Fibroblast of lung (primary cell): ENCODE data around the gene CNN2. TPM values are rescaled to one million over a fixed set of nuclear protein-coding genes. Genes with fewer than 3 reads are reported as not detected.

Source experiments
- DNase-seq, 2 donors: peaks; one replicate each; pipeline versions ENCODE4 v3.0.0 to v3.0.0-alpha.2; 2010; ENCODE audit warnings: low read depth in 2 of 2
- H2AFZ ChIP-seq: 2 replicates; pipeline ENCODE4 v1.5.1; 2012; ENCODE audit warnings: low read length, control low read depth, inconsistent platforms
- H3K27ac ChIP-seq: 2 replicates; pipeline ENCODE4 v1.5.1; 2011; ENCODE audit warnings: low read length, control low read depth; ENCODE audit not compliant: insufficient read depth
- H3K27me3 ChIP-seq: 2 replicates; pipeline ENCODE4 v1.5.1; 2011; ENCODE audit warnings: mild to moderate bottlenecking, low read length; ENCODE audit not compliant: control insufficient read depth, insufficient read depth
- H3K36me3 ChIP-seq: 2 replicates; pipeline ENCODE4 v1.5.1; 2011; ENCODE audit warnings: low read length; ENCODE audit not compliant: control insufficient read depth, insufficient read depth
- H3K4me1 ChIP-seq: 2 replicates; pipeline ENCODE4 v1.5.1; 2011; ENCODE audit warnings: low read length; ENCODE audit not compliant: control insufficient read depth, insufficient read depth; ENCODE audit errors: extremely low read depth
- H3K4me2 ChIP-seq: 2 replicates; pipeline ENCODE4 v1.5.1; 2011; ENCODE audit warnings: low read length, control low read depth; ENCODE audit not compliant: insufficient read depth; ENCODE audit errors: extremely low read depth
- H3K4me3 ChIP-seq, 4 experiments: fragments of 200-600 bp in 1 of 4; sonication (generic) in 1 of 4; replicated peaks in 1 of 4; 2 replicates each; pipeline ENCODE4 v1.5.1; 2011 to 2016; ENCODE audit warnings: low read length in 4 of 4, low read depth in 3 of 4, mild to moderate bottlenecking in 3 of 4, control low read depth in 2 of 4, inconsistent platforms in 1 of 4, mixed read lengths in 1 of 4; ENCODE audit not compliant: insufficient read depth in 1 of 4; ENCODE audit errors: control extremely low read depth in 1 of 4
- H3K79me2 ChIP-seq: 2 replicates; pipeline ENCODE4 v1.5.1; 2012; ENCODE audit warnings: mild to moderate bottlenecking, low read length, inconsistent platforms; ENCODE audit not compliant: control insufficient read depth, insufficient read depth
- H3K9ac ChIP-seq: 2 replicates; pipeline ENCODE4 v1.5.1; 2011; ENCODE audit warnings: mild to moderate bottlenecking, low read length, control low read depth; ENCODE audit not compliant: insufficient read depth
- H3K9me3 ChIP-seq: 2 replicates; pipeline ENCODE4 v1.5.1; 2012; ENCODE audit warnings: low read depth, low read length; ENCODE audit not compliant: control insufficient read depth, insufficient read depth
- H4K20me1 ChIP-seq: 2 replicates; pipeline ENCODE4 v1.5.1; 2011; ENCODE audit warnings: low read length; ENCODE audit not compliant: control insufficient read depth, insufficient read depth; ENCODE audit errors: extremely low read depth
- EZH2 ChIP-seq: IDR thresholded peaks from 2 replicates; pipeline ENCODE4 v1.5.1; 2012; ENCODE audit warnings: low read length, control low read depth, mild to moderate bottlenecking; ENCODE audit errors: missing control alignments
- polyA plus RNA-seq, 2 donors: library from polyadenylated mRNA; depleted of rRNA in 1 of 2; stranded (reverse) in 1 of 2; unstranded in 1 of 2; fragments of >200 nt; gene quantifications; 2 replicates each; pipeline ENCODE4 v1.2.1, GENCODE V29; 2011 to 2012; ENCODE audit warnings: missing spikeins in 1 of 2
- total RNA-seq: library from RNA; depleted of rRNA; stranded (reverse); fragments of >200 nt; gene quantifications from 2 replicates; pipeline ENCODE4 v1.2.1, GENCODE V29; 2014
- TF ChIP-seq, protein P1 (sequence below), 2 donors: IDR thresholded peaks in 1 of 2; conservative IDR thresholded peaks in 1 of 2; 1 replicate in 1 of 2; 2 replicates in 1 of 2; pipeline ENCODE4 v1.5.1; 2011 to 2012; ENCODE audit warnings: low read length in 2 of 2, control low read depth in 1 of 2, inconsistent platforms in 1 of 2, low read depth in 1 of 2, mild to moderate bottlenecking in 1 of 2

CNN2 gene
- total and polyA plus RNA-seq, 2 donors (not counting 1 experiment from before 2014, with no cell fraction given): 194 to 473 TPM

DNA sequence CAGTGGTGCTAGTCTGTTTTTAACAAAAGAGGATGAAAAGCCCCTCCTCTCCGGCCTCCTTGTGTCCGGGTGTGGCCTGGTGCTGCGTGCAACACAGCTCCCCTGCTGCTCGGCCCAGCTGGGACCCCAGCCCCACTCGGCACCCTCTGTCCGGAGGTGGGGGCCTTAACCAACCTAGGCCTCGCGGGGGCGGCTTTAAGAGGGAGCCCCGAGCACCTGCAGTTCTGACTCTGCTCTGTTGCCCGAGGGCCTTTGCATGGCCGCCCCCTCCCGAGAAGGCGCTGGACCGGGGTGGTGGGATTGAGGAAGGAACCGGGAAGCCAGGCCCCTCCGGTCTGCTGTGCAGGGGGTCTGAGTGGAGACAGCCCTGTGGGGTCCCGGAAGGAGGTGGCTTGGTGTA, 31.9 kb upstream of the CNN2 start:
- Histone ChIP-seq H3K36me3 (peaks cover 19% of the 10 kb centered on the region), H3K4me2 (no peak overlapping the region), H3K9ac (no peak overlapping the region), H3K4me3 (no peak overlapping the region), H3K27ac (no peak overlapping the region), H3K4me1 (no peaks in the 10 kb centered on the region), H2AFZ (no peak overlapping the region), H4K20me1 (no peaks in the 10 kb centered on the region), H3K27me3 (peaks cover 23% of the 10 kb centered on the region), H3K9me3 (no peaks in the 10 kb centered on the region), H3K79me2 (no peaks in the 10 kb centered on the region)
- no peak for DNase-seq
- TF ChIP-seq EZH2: no peak
- TF ChIP-seq, protein P1, sequence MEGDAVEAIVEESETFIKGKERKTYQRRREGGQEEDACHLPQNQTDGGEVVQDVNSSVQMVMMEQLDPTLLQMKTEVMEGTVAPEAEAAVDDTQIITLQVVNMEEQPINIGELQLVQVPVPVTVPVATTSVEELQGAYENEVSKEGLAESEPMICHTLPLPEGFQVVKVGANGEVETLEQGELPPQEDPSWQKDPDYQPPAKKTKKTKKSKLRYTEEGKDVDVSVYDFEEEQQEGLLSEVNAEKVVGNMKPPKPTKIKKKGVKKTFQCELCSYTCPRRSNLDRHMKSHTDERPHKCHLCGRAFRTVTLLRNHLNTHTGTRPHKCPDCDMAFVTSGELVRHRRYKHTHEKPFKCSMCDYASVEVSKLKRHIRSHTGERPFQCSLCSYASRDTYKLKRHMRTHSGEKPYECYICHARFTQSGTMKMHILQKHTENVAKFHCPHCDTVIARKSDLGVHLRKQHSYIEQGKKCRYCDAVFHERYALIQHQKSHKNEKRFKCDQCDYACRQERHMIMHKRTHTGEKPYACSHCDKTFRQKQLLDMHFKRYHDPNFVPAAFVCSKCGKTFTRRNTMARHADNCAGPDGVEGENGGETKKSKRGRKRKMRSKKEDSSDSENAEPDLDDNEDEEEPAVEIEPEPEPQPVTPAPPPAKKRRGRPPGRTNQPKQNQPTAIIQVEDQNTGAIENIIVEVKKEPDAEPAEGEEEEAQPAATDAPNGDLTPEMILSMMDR (conservative IDR thresholded peaks at IDR 0.05 in 1 of 2, IDR thresholded peaks at IDR 0.05 in 1 of 2; ENCODE audit: low read depth in 1 of 2, low read length in 2 of 2): no peak

DNA sequence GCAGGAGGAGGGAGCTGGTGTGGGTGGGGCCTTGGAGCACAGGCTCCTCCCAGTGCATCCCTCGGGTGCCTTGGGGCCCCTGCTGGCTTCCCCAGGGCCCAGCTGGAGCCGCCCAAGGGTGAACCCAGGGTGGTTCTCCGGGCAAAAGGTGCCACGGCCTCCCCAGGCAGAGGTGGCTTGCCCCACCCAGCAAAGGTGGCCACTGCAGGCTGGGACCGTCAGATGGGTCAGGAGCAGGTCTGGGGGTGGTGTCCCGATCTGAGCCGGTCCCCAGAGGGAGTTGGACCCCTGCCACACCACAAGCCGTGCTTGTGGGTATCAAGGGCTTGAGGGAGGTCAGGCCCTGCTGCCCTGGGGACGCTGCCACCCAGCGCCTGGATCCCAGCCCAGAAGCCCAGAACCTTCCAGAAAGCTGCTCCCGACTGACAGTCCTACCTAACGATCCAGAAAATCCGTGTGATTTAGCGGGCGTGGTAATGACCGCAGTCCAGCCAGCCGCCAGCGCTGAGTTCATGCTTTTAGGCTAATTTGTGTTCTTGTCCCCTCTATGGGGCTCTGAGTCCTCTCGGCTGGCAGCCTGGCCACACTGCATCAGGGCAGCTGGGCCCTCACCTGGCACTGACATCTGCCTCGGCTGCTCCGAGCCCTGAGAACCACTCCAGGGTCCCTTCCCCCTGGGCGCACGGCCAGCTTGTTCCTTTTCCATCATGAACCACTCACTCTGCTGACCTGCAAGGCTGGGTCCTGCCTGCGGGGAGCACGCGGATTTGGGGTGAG, 31.2 kb upstream of the CNN2 start:
- Histone ChIP-seq H3K9ac (no peak overlapping the region), H3K9me3 (no peaks in the 10 kb centered on the region), H3K27ac (no peak overlapping the region), H2AFZ (no peak overlapping the region), H4K20me1 (no peaks in the 10 kb centered on the region), H3K79me2 (no peaks in the 10 kb centered on the region), H3K4me3 (no peak overlapping the region), H3K36me3 (peaks cover 18% of the 10 kb centered on the region), H3K27me3 (peaks cover 24% of the 10 kb centered on the region), H3K4me1 (no peaks in the 10 kb centered on the region), H3K4me2 (no peak overlapping the region)
- TF ChIP-seq, protein P1 (conservative IDR thresholded peaks at IDR 0.05 in 1 of 2, IDR thresholded peaks at IDR 0.05 in 1 of 2; ENCODE audit: low read depth in 1 of 2, low read length in 2 of 2): no peak
- no peak for TF ChIP-seq EZH2
- DNase-seq: peak in 1 of 2 donors; percentile 33

DNA sequence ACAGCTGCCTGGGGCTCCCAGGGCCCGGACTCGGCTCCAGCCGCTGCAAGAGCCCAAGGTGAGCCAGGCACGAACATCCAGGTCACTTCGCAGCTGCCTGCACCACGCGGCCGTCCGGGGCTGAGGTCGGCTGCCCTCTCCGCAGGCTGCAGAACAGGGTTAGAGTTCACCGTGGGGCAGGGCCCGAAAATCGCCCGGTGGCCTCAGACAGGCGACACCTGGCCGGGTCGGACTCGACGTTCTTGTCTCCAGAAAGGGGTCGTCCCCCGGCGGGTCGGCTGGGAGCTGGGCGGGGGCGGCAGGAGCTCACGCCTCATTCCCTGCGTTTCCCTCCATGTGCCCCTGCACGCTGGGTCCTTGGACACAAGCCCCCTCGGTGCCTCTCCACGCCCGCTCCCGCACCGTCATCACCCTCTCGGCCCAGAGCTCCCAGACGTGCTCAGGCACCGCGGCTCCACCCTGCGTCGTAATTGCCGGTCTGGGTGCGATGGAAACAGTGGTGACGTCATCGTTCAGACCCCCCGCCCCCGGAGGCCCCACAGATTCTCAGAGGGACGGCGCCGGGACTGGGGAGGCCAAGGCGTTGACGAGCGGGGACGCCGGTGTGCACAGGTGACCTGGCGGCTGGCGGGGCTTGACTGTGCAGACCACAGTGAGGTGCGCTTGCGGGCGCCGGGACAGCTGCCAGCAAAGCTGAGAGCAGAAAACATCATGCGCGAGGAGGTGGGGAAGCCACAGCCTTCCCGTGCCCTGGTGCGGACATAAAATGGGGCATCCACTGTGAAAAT, 30.2 kb upstream of the CNN2 start:
- H3K4me1 ChIP-seq: no peaks in the 10 kb centered on the region
- H3K4me2 ChIP-seq: peak overlapping the region; percentile 25
- peak; percentile 77 for TF ChIP-seq EZH2
- TF ChIP-seq, protein P1 (conservative IDR thresholded peaks at IDR 0.05 in 1 of 2, IDR thresholded peaks at IDR 0.05 in 1 of 2; ENCODE audit: low read depth in 1 of 2, low read length in 2 of 2): no peak
- H2AFZ ChIP-seq: no peak overlapping the region
- no peak overlapping the region for H3K27ac ChIP-seq
- peak overlapping the region in 1 of 4 experiments; percentile 14 for H3K4me3 ChIP-seq
- H3K9me3 ChIP-seq: no peaks in the 10 kb centered on the region
- H3K27me3 ChIP-seq: peaks cover 27% of the 10 kb centered on the region
- no peaks in the 10 kb centered on the region for H4K20me1 ChIP-seq
- H3K79me2 ChIP-seq: no peaks in the 10 kb centered on the region
- DNase-seq: peak; percentile 57 to 64
- peaks cover 12% of the 10 kb centered on the region for H3K36me3 ChIP-seq
- no peak overlapping the region for H3K9ac ChIP-seq
